ENCODE data around the gene HNRNPF.

DNA sequence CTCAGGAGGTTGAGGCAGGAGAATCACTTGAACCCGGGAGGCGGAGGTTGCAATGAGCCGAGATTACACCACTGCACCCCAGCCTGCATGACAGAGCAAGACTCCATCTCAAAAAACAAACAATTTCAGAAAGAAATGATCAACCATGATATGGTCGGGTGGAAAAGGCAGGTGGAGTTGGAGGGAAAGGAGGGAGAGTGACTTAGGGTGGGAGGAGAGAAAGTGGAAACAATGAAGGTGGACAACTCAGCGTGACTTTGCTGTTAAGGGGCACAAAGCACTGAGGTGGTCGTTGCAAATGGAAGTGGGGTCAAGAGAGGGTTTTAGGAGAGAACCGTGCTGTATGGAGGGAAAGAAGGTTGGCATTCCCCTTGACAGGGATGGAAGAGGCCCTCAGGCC, 67.5 kb downstream of the HNRNPF start:
- TF ChIP-seq POLR2A (IDR thresholded peaks at IDR 0.05), result no peak
- TF ChIP-seq, protein P1, sequence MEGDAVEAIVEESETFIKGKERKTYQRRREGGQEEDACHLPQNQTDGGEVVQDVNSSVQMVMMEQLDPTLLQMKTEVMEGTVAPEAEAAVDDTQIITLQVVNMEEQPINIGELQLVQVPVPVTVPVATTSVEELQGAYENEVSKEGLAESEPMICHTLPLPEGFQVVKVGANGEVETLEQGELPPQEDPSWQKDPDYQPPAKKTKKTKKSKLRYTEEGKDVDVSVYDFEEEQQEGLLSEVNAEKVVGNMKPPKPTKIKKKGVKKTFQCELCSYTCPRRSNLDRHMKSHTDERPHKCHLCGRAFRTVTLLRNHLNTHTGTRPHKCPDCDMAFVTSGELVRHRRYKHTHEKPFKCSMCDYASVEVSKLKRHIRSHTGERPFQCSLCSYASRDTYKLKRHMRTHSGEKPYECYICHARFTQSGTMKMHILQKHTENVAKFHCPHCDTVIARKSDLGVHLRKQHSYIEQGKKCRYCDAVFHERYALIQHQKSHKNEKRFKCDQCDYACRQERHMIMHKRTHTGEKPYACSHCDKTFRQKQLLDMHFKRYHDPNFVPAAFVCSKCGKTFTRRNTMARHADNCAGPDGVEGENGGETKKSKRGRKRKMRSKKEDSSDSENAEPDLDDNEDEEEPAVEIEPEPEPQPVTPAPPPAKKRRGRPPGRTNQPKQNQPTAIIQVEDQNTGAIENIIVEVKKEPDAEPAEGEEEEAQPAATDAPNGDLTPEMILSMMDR (IDR thresholded peaks at IDR 0.05), result no peak
- TF ChIP-seq EP300 (IDR thresholded peaks at IDR 0.05), result no peak
